K562 (cell line): ENCODE measurements around the gene SERPINE1. TPM values are rescaled to one million over a fixed set of nuclear protein-coding genes. Genes with fewer than 3 reads are reported as not detected.

Experiments
- BCOR ChIP-seq: fragments of 450-650 bp; IDR thresholded peaks from 2 replicates; pipeline ENCODE4 v1.6.1; 2016
- CBFA2T3 ChIP-seq: fragments of 450-650 bp; IDR thresholded peaks from 2 replicates; pipeline ENCODE4 v1.6.1; 2017
- CTBP1 ChIP-seq: fragments of 450-650 bp; IDR thresholded peaks from 2 replicates; pipeline ENCODE4 v1.6.1; 2016; ENCODE audit warnings: borderline replicate concordance
- CTCF ChIP-seq, 3 experiments: IDR thresholded peaks in 2 of 3; conservative IDR thresholded peaks in 1 of 3; 2 replicates each; pipeline ENCODE4 v1.5.1; 2011 to 2012; ENCODE audit warnings: low read length in 3 of 3, mild to moderate bottlenecking in 3 of 3, control low read depth in 2 of 3, improper control_type of control experiment in 1 of 3, inconsistent platforms in 1 of 3, low read depth in 1 of 3, mixed read lengths in 1 of 3, moderate library complexity in 1 of 3; ENCODE audit not compliant: insufficient read depth in 2 of 3
- DPF2 ChIP-seq: fragments of 450-650 bp; IDR thresholded peaks from 2 replicates; pipeline ENCODE4 v1.6.1; 2016
- FOSL1 ChIP-seq: fragments of 200-800 bp; sonication (Bioruptor generic); conservative IDR thresholded peaks from 2 replicates; pipeline ENCODE4 v1.6.1; 2016; ENCODE audit warnings: missing genetic modification characterization, missing compliant biosample characterization
- MCM5 ChIP-seq: fragments of 450-650 bp; IDR thresholded peaks from 2 replicates; pipeline ENCODE4 v1.6.1; 2016; ENCODE audit warnings: low read depth
- NFIC ChIP-seq: fragments of 450-650 bp; IDR thresholded peaks from 2 replicates; pipeline ENCODE4 v1.6.1; 2017; ENCODE audit warnings: mild to moderate bottlenecking, inconsistent platforms
- RBM25 ChIP-seq: fragments of 200-400 bp; formaldehyde crosslinking; IDR thresholded peaks from 2 replicates; pipeline ENCODE4 v1.6.1; 2018; ENCODE audit warnings: low read length, low read depth, moderate library complexity; ENCODE audit not compliant: severe bottlenecking
- SNIP1 ChIP-seq: fragments of 450-650 bp; IDR thresholded peaks from 2 replicates; pipeline ENCODE4 v1.7.1; 2017; ENCODE audit warnings: low read depth, mild to moderate bottlenecking
- TRIM25 ChIP-seq: fragments of 450-650 bp; IDR thresholded peaks from 2 replicates; pipeline ENCODE4 v1.7.0; 2016; ENCODE audit warnings: borderline replicate concordance
- ZBED1 ChIP-seq: IDR thresholded peaks from 2 replicates; pipeline ENCODE4 v1.6.1; 2014
- ZBTB2 ChIP-seq: fragments of 450-650 bp; IDR thresholded peaks from 2 replicates; pipeline ENCODE4 v1.6.1; 2016; ENCODE audit warnings: antibody characterized with exemption
- ZEB2 ChIP-seq: fragments of 450-650 bp; IDR thresholded peaks from 2 replicates; pipeline ENCODE4 v1.6.1; 2016
- polyA plus RNA-seq, 8 experiments: library from polyadenylated mRNA; depleted of rRNA in 4 of 8; stranded (reverse) in 5 of 8; unstranded in 3 of 8; fragments of >200 nt; fragmentation: Nextera tagmentation in 2 of 8; fragmentation: Illumina TruSeq in 1 of 8; extraction: Ambion mirVana in 2 of 8; extraction: Trizol in 1 of 8; gene quantifications; 2 replicates each; pipeline versions ENCODE4 v1.2.1 to v1.2.3, GENCODE V29; 2011 to 2014; ENCODE audit warnings: inconsistent platforms in 1 of 8, missing spikeins in 1 of 8
- total RNA-seq, 7 experiments: library from RNA; depleted of rRNA in 6 of 7; stranded (reverse); fragments of >200 nt in 6 of 7; fragmentation: Illumina TruSeq in 2 of 7; extraction: Trizol in 2 of 7; gene quantifications; 2 replicates each; pipeline versions ENCODE4 v1.2.1 to v1.2.3, GENCODE V29; 2011 to 2021; ENCODE audit warnings: low replicate concordance in 1 of 7

SERPINE1 gene
- total and polyA plus RNA-seq, 9 of the 15 experiments (the other 6 are each of a cell fraction or from before 2014, with no cell fraction given), result 0.22 to 4.8 (median 0.91) TPM

- TF ChIP-seq ZBED1 (no peak), ZBTB2 (no peak), CTCF (IDR thresholded peaks at IDR 0.05 in 2 of 3, conservative IDR thresholded peaks at IDR 0.05 in 1 of 3; ENCODE audit: insufficient read depth in 2 of 3, low read depth in 1 of 3, low read length in 3 of 3) (peak; percentile 95 to 98 (median 97)), SNIP1 (no peak), MCM5 (no peak), ZEB2 (peak; percentile 75), RBM25 (no peak), CBFA2T3 (peak; percentile 46), BCOR (peak; percentile 62), TRIM25 (no peak), DPF2 (0 out of 2 replicates have a peak, but pooled peaks have one; percentile 28), FOSL1 (tag) (no peak), NFIC (no peak), CTBP1 (peak; percentile 91)
Measured at GRCh38 chr7:101077303-101078086, 49.4 kb upstream of the SERPINE1 start (continued).
